Esophagus muscularis mucosa (tissue), 3 donors: ENCODE measurements around the gene STATH.

Experiments used
- EP300 ChIP-seq: sonication (generic); formaldehyde crosslinking; IDR thresholded peaks from one replicate; pipeline ENCODE4 v1.6.1; 2017; ENCODE audit warnings: antibody characterized with exemption
- POLR2A ChIP-seq: fragments of 450-650 bp; IDR thresholded peaks from one replicate; pipeline ENCODE4 v1.6.1; 2017; ENCODE audit warnings: antibody characterized with exemption, moderate library complexity, mild to moderate bottlenecking, low read depth
- POLR2AphosphoS5 ChIP-seq, 2 donors: sonication (generic); formaldehyde crosslinking; IDR thresholded peaks; one replicate each; pipeline ENCODE4 v1.6.1; 2017; ENCODE audit warnings: antibody characterized with exemption in 2 of 2

DNA sequence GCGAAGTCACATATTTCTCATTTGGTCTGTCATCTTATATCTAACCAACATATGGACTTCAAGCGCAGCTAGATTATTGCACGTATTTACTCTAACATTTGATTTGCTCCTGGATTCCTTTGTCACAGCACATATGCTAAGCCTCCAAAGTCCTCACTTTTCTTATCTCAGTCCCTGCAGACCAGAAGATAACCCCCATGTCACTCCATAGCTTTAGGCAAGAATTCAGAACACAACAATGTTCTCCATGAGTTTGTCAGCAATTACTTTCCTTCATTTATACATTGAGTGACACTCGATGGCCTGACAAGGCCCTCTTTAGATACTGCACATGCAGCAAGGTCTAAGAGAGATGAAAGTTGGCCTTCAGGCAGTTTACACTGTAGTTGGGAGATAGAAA is 4.8 kb upstream of the STATH start:
- TF ChIP-seq POLR2AphosphoS5 (IDR thresholded peaks at IDR 0.05) (no peak), EP300 (no peak), POLR2A (no peak)
